Subcutaneous adipose tissue (tissue), 4 donors: ENCODE results near the gene TTC27. TPM values are rescaled to one million over a fixed set of nuclear protein-coding genes. Genes with fewer than 3 reads are reported as not detected.

ENCODE experiments used
- total RNA-seq, 4 donors: library from RNA; depleted of rRNA; stranded (reverse); fragments of >200 nt; gene quantifications; one replicate each; pipeline ENCODE4 v1.1.0, GENCODE V29; 2016
- TF ChIP-seq, protein P1 (sequence below): fragments of 450-650 bp; IDR thresholded peaks from one replicate; pipeline ENCODE4 v1.5.1; 2016; ENCODE audit warnings: low read depth, mild to moderate bottlenecking, control low read depth, antibody characterized with exemption, moderate library complexity

Gene TTC27
- total RNA-seq, 4 donors from 2014 or later, result 13.6 to 18.6 (median 15.5) TPM

DNA sequence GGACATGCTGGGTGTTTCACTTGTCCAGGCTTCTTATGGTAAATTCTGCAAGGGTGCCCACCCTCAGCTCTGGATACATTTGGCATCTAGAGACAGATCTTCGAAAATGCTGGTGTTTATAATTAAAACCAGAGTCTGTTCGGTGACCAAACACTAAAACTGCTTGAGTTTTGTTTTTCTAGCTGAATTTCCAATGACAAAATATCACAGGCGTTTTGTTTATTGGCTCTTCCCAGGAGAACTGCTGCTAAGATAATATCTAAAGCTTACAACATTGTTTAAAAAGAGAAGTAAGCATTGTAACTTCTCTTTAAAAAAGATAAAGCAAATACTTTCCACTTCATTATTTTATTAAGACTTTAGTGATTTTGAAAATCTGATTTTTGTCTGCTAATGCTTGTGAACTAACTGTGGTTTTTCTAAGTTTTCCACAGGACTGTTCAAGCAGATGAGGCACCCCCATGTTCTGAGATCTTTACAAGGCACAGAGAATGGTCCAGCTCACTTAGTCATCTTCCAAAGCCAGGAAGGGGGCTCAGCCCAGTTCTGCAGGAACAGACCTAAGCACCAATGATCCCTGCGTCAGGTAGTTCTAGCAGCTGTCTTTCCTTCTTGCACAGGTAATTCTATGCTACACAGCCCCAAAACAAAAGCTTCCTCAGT is 224.1 kb downstream of the TTC27 start:
- TF ChIP-seq, protein P1, sequence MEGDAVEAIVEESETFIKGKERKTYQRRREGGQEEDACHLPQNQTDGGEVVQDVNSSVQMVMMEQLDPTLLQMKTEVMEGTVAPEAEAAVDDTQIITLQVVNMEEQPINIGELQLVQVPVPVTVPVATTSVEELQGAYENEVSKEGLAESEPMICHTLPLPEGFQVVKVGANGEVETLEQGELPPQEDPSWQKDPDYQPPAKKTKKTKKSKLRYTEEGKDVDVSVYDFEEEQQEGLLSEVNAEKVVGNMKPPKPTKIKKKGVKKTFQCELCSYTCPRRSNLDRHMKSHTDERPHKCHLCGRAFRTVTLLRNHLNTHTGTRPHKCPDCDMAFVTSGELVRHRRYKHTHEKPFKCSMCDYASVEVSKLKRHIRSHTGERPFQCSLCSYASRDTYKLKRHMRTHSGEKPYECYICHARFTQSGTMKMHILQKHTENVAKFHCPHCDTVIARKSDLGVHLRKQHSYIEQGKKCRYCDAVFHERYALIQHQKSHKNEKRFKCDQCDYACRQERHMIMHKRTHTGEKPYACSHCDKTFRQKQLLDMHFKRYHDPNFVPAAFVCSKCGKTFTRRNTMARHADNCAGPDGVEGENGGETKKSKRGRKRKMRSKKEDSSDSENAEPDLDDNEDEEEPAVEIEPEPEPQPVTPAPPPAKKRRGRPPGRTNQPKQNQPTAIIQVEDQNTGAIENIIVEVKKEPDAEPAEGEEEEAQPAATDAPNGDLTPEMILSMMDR, result no peak

- TF ChIP-seq, protein P1, result no peak
Observed at GRCh38 chr2:32852856-32853255, 225.0 kb downstream of the TTC27 start.

DNA sequence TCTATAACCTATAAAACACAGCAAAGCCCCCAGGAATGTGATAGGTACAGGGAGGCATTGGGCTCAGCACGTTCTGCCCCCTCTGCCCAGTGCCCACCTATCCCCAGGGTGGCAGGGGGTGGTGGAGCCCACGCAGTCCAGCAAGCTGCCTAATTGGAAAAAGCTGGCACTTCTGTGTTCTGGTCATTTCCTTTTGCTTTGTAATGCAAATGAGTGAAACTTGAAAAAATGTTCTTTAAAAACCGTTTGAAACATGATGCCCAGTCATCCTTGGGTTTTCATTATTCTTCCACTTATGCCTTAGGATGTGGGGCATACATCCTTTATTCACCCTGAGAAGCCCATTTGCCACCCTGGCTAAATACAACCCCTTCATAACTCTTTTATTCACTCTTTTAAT is 229.0 kb downstream of the TTC27 start:
- TF ChIP-seq, protein P1, result no peak

DNA sequence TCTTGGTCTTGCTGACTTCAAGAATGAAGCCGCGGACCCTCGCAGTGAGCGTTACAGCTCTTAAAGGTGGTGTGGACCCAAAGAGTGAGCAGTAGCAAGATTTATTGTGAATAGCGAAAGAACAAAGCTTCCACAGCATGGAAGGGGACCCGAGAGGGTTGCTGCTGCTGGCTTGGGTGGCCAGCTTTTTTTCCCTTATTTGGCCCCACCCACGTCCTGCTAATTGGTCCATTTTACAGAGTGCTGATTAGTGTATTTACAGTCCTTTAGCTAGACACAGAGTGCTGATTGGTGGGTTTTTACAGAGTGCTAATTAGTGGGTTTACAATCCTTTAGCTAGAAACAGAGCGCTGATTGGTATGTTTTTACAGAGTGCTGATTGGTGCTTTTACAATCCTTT is 230.9 kb downstream of the TTC27 start:
- TF ChIP-seq, protein P1, result no peak

DNA sequence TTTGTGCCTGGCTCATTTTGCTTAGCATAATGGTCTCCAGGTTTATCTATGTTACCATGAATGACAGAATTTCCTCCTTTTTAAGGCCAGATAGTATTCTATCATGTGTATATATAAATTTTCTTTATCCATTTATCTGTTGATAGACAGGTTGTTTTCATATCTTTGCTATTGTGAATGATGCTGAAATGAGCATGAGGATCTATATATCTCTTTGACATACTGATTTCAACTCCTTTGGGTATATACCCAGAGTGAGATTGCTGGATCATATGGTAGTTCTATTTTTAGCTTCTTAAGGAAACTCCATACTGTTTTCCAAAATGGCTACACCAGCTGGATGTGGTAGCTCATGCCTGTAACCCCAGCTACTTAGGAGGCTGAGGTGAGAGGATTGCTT is 232.5 kb downstream of the TTC27 start:
- TF ChIP-seq, protein P1, result no peak

DNA sequence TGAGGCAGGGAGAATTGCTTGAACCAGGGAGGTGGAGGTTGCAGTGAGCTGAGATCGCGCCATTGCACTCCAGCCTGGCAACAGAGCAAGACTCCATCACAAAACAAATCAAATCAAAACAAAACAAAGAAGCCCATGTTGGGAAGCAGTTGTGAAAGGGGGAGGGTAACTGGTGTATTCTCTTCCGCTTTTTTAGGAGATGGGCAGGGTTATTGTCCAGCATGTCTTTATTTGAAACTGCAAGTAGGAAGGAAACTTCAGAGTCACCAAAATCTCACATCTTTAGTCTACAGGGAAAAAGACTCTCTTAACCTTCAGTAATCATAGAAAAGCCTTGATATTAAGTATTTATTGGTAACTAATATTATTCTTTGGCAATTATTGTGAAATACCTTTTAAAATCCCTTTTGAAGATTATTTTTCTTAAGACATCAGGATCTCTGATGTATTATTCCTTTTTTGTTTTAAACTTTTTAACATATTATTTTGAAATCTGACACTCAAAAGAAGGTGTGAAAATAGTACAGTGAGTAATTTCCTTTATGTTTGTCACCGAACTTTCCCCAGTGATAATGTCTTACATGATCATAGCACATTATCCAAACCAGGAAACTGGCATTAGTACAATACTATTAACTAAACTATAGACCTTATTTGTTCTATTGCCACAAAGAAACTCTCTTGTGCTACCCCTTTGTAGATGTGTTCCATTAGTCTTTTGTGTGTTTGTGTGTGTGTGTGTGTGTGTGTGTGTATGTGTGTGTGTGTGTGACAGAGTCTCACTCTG is 234.6 kb downstream of the TTC27 start:
- TF ChIP-seq, protein P1, result no peak

GRCh38 chr2:32863326-32863725 is 235.5 kb downstream of the TTC27 start:
- TF ChIP-seq, protein P1, result no peak
